HG03175 (cell line): Measurements from ENCODE around the gene MMP1.

ENCODE experiments used
- ATAC-seq: cut with Tn5 transposase; IDR thresholded peaks from one replicate; pipeline ENCODE4 v1.9.1; 2021; ENCODE audit warnings: mild to moderate bottlenecking, moderate library complexity; ENCODE audit not compliant: unreplicated experiment

MMP1 gene

GRCh38 chr11:102807921-102808320, 10.0 kb upstream of the MMP1 start:
- ATAC-seq = peak; percentile 92

- ATAC-seq = no peak
Measured at GRCh38 chr11:102806296-102806695, 8.3 kb upstream of the MMP1 start.

GRCh38 chr11:102802341-102802740, 4.4 kb upstream of the MMP1 start:
- no peak for ATAC-seq

GRCh38 chr11:102800767-102801166, 2.8 kb upstream of the MMP1 start:
- no peak for ATAC-seq

GRCh38 chr11:102799681-102800340, 1.9 kb upstream of the MMP1 start:
- no peak for ATAC-seq

- peak; percentile 87 for ATAC-seq
Measured at GRCh38 chr11:102794382-102794781, 3.6 kb downstream of the MMP1 start.

GRCh38 chr11:102793677-102794290, 4.2 kb downstream of the MMP1 start:
- ATAC-seq = no peak

- ATAC-seq = no peak
Measured at GRCh38 chr11:102792604-102793003, 5.4 kb downstream of the MMP1 start.

- no peak for ATAC-seq
Measured at GRCh38 chr11:102791271-102792036, 6.5 kb downstream of the MMP1 start.

- no peak for ATAC-seq
Measured at GRCh38 chr11:102788334-102788995, 9.5 kb downstream of the MMP1 start.

- ATAC-seq = no peak
Measured at GRCh38 chr11:102784380-102784779, 13.6 kb downstream of the MMP1 start.

GRCh38 chr11:102783720-102784119, 14.2 kb downstream of the MMP1 start:
- ATAC-seq = no peak

GRCh38 chr11:102783016-102783415, 14.9 kb downstream of the MMP1 start:
- ATAC-seq = no peak

GRCh38 chr11:102781676-102782075, 16.3 kb downstream of the MMP1 start:
- no peak for ATAC-seq

- no peak for ATAC-seq
Measured at GRCh38 chr11:102780491-102780918, 17.5 kb downstream of the MMP1 start, which contains the start of gene MMP10. TSS of gene MMP10 (minus strand) at chr11:102780628. CDS start at chr11:102780591, 37 bp downstream.

GRCh38 chr11:102776454-102776853, 21.5 kb downstream of the MMP1 start:
- ATAC-seq = no peak

GRCh38 chr11:102773386-102773785, 24.6 kb downstream of the MMP1 start:
- ATAC-seq = no peak

- ATAC-seq = no peak
Measured at GRCh38 chr11:102771351-102771750, 26.6 kb downstream of the MMP1 start.

GRCh38 chr11:102770191-102770590, 27.8 kb downstream of the MMP1 start:
- ATAC-seq = no peak

- ATAC-seq = no peak
Measured at GRCh38 chr11:102767800-102768199, 30.2 kb downstream of the MMP1 start.

GRCh38 chr11:102763440-102763839, 34.5 kb downstream of the MMP1 start:
- ATAC-seq = no peak
